ENCODE data around the gene RPL41. TPM values are rescaled to one million over a fixed set of nuclear protein-coding genes. Genes with fewer than 3 reads are reported as not detected.
"Not testable (repeated sequence)": the region's sequence is repeated elsewhere in the genome, so short reads cannot be mapped to it uniquely, and the experiment has no call there.

Gene RPL41
- total RNA-seq, 1 experiment from 2014 or later = 3,851 TPM

DNA sequence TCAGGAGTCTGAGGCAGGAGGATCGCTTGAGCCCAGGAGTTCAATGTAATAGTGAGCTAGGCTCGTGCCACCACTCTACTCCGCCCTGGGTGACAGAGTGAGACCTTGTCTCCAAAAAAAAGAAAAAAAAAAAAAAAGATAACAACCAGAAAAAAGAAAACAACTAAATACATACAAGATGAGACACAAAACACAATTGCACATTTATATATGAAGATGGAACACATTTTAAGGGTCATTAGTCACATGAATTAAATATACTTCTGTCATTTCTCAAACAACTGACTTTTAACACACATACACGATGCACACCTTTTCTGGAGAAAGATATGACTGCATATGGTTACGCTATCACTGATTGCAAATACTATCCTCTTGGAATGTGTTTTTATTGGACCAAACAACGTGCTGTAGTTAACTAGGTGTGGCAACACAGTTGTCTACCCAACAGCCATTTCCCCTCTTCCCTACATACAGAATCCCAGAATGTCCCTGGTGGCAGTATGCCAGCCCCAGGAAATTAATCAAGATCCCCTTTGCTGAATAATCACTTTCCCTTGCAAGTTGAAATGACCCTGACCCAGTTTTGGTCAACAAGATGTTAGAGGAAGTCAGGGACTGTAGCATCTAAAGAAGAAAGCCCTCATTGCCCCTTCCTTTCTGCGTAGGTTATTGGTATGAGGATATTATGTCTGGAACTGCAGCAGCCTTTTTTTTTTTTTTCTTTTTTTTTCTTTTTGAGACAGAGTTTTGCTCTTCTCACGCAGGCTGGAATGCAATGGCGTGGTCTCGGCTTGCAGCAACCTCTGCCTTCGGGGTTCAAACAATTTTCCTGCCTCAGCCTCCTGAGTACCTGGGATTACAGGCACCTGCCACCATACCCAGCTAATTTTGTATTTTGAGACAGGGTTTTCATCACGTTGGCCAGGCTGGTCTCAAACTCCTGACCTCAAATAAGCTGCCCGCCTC, 30.3 kb downstream of the RPL41 start:
- peak; percentile 72 for DNase-seq (ENCODE audit: low read depth)
- in situ Hi-C loops (cut with HindIII; ENCODE audit: low pct_unique_long_range_greater_than_20kb, low sequenced_read_pairs) = no loop called here

DNA sequence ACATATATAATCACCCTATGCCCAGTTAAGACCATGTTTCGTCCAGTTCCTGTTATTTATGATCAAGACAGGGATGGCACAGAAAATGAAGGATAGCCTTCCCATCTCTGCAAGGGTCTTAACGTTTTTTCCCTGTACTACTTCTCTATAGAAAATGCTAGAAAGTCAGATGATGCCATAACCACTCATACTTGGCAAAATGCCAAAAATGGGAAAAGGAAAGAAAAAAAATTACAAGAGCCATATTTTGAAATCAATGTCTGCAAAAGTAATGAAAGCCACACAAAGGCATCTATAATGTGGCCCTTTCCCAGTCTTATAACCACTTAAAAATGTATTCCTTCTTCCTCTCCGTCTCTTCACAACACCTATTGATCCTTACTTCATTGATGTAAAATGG, 34.1 kb downstream of the RPL41 start:
- no peak for DNase-seq (ENCODE audit: low read depth)
- in situ Hi-C loops (cut with HindIII; ENCODE audit: low pct_unique_long_range_greater_than_20kb, low sequenced_read_pairs) = no loop called here

DNA sequence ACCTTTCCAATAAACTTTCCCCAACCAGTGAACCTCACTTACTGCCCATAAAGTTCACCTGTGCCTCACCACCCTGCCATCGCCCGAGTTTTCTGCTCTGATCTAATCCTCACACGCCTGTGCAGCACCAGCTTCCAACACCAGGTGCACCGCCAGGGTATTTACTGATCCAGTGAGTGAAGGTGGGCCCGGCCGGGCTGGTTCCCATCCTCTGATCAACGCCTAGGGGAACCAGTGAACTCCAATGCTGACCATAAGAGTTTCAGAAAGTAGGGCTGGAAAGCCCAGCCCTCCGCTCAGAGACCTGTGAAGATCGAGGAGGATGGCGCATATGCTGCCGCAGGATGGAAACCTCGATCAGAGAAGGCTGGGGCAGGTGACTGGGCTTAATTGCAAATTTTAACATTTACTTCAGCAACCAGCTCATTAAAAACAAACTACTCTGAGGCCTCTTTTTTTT, 35.3 kb downstream of the RPL41 start:
- in situ Hi-C loops (cut with HindIII; ENCODE audit: low pct_unique_long_range_greater_than_20kb, low sequenced_read_pairs) = no loop called here
- peak; percentile 77 for DNase-seq (ENCODE audit: low read depth)

DNA sequence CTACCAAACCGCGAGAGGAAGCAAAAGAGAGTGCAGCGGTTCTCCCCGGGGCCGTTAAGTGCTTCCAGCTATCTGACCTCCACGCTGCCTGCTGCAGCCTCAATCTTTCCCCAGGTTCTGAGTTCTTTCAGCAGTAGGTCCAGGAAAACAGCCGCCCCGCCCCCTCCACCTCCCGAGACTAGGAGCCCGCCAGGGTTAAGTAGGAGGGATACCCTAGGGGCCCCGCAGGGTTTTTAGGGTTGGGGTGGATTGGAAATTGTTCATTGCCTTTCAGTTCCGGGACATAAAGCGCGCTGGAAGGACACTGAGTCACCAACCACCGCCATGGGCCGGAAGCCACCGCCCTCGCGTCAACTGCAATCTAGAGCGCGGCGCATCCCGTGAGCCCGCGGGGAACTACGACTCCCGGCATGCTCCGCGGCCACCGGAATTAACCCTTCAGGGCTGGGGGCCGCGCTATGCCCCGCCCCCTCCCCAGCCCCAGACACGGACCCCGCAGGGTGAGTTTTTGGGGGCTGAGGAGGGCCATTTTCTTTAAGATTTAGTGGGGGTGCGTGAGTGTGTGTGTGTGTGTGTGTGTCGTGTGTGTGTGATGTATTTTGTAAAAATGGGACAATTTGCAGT, 35.8 kb downstream of the RPL41 start, which contains the start of gene MYL6B:
MYL6B (plus strand) TSS at position 456 of the 624 bp plus-strand sequence. CDS start 1,332 bp downstream, outside the sequence.
- in situ Hi-C loops (cut with HindIII; ENCODE audit: low pct_unique_long_range_greater_than_20kb, low sequenced_read_pairs) = no loop called here
- DNase-seq (ENCODE audit: low read depth) = peak; percentile 88

DNA sequence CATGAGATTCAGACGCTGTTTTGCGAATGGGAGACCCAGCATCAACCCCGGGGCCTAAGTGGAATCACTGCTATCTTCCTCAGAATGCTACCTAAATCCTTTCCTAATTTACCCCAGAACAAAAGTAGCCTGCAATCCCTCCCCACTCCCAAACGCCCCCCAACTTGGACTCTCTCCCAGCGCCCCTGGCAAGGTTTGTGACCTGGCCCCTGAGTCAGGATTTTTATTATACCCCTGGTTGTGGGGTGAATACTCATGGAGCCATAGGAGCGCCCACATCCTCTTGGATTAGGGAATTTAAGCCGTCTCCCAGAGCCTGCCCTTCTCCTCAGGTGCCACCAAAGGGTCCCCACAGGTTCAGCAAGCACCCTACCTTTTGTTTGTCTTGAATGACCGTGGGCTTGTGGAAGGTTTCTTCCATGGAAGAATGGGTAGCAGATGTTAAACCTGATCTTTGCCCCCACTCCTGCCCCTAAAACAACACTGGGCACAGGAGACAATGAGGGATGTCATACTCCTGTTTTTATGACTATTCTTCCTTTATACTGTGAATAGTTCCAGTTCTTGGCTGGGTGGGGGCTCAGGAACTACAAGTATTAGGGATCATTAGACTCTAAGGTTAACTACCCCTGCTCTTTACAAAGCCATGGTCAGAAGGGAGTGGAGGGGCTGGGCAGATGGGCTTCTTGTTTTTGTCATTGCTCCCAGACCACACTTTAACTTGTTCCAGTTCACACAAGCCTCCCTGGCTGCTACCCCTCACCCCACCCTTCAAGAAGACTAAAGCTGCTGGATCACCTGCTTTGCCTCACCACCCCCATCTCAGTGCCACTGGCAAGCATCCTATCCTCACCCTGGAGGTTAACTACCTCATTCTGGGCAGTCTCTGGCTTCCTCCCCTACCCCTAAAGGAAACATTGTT, 36.6 kb downstream of the RPL41 start:
- in situ Hi-C loops (cut with HindIII; ENCODE audit: low pct_unique_long_range_greater_than_20kb, low sequenced_read_pairs) = no loop called here
- no peak for DNase-seq (ENCODE audit: low read depth)

DNA sequence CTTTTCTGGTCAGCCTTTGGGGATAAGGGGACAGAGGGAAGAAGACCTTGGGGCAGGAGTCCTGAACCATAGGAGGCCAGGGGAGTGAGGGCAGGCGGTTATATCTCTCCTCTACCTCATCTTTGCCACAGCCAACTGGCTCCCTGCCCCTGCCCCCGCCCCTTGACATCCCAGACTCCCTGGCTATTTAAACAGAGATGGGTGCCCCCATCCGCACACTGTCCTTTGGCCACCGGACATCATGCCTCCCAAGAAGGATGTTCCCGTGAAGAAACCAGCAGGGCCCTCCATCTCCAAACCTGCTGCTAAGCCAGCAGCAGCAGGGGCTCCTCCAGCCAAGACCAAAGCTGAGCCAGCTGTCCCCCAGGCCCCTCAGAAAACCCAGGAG, 37.2 kb downstream of the RPL41 start:
- in situ Hi-C loops (cut with HindIII; ENCODE audit: low pct_unique_long_range_greater_than_20kb, low sequenced_read_pairs) = no loop called here
- no peak for DNase-seq (ENCODE audit: low read depth)

DNA sequence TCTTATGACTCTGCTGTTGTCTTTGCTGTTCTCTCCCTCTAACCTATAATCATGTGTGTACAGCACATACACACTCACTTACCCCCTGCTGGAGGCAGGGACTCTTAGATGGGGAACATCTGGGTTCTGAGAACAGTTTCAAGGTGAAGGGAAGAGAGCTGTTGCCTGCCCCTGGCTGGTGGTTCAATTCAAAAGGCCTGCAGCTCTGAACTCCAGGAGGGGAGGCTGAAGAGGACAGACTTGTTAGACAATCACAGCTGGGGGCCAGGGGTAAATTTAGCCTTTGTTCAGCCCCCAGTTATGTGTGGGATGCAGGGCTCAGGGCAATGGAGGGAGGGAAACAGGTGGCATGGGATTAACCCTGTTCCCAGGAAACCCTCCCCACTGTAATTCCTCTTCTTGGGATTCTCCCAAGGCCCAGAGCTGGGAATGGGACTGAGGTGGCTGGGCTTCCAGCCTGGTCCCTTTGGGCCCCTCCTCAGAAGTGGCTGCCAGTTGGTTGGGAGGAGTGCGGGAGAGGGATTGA, 37.9 kb downstream of the RPL41 start:
- in situ Hi-C loops (cut with HindIII; ENCODE audit: low pct_unique_long_range_greater_than_20kb, low sequenced_read_pairs) = no loop called here
- no peak for DNase-seq (ENCODE audit: low read depth)

DNA sequence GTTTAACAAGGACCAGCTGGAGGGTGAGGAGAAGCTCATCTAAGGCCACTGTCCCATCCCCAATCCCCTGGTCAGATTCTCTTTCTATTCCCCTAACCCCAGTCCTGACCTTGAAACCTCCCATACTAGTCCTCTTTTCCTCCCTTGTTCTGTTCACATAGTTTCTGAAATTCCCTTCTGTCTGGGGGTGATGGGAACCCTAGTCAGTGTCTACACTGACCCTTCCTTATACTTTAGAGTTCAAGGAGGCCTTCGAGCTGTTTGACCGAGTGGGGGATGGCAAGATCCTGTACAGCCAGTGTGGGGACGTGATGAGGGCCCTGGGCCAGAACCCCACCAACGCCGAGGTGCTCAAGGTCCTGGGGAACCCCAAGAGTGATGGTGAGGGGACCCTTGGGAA, 38.4 kb downstream of the RPL41 start:
- in situ Hi-C loops (cut with HindIII; ENCODE audit: low pct_unique_long_range_greater_than_20kb, low sequenced_read_pairs) = no loop called here
- no peak for DNase-seq (ENCODE audit: low read depth)

DNA sequence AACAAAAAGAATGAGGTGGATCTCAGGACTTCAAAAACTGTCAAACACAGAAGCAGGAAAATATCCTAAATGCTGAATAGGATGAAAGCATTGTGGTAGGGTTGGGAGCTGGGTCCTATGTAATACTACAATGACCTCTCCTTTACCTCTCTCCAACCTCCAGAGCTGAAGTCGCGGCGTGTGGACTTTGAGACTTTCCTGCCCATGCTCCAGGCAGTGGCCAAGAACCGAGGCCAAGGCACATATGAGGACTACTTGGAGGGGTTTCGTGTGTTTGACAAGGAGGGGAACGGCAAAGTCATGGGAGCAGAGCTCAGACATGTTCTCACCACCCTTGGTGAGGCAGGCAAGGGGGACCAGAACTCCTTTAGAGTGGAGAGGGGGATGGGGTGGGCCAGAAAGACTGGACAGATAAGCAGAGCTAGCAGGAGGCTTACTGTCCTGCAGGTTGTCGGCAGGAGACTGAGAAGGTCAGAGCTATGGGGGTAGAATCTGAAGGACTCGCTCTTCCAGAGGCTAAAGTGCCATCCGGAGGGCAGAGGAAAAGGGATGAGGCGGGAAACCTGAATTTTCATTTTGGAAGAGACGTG, 38.9 kb downstream of the RPL41 start:
- DNase-seq (ENCODE audit: low read depth) = no peak
- in situ Hi-C loops (cut with HindIII; ENCODE audit: low pct_unique_long_range_greater_than_20kb, low sequenced_read_pairs) = no loop called here

DNA sequence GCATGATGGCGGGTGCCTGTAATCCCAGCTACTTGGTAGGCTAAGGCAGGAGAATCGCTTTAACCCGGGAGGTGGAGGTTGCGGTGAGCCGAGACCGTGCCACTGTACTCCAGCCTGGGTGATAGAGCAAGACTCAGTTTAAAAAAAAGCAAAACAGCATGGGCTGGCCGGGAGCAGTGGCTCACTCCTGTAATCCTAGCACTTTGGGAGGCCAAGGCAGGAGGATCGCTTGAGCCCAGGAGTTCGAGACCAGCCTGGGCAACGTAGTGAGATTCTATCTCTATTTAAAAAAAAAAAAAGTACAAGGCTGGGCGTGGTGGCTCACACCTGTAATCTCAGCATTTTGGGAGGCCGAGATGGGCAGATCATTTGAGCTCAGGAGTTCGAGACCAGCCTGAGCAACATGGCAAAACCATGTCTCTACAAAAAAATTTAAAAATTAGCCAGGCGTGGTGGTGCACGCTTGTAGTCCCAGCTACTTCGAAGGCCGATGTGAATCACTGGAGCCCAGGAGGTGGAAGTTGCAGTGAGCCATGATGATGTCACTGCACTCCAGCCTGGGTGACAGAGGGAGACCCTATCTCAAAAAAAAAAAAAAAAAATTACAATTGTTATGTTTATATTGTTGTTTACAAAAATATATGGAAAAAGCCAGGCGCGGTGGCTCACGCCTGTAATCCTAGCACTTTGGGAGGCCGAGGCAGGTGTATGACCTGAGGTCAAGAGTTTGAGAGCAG, 40.2 kb downstream of the RPL41 start:
- in situ Hi-C loops (cut with HindIII; ENCODE audit: low pct_unique_long_range_greater_than_20kb, low sequenced_read_pairs); DNase-seq (ENCODE audit: low read depth): not testable (repeated sequence)

DNA sequence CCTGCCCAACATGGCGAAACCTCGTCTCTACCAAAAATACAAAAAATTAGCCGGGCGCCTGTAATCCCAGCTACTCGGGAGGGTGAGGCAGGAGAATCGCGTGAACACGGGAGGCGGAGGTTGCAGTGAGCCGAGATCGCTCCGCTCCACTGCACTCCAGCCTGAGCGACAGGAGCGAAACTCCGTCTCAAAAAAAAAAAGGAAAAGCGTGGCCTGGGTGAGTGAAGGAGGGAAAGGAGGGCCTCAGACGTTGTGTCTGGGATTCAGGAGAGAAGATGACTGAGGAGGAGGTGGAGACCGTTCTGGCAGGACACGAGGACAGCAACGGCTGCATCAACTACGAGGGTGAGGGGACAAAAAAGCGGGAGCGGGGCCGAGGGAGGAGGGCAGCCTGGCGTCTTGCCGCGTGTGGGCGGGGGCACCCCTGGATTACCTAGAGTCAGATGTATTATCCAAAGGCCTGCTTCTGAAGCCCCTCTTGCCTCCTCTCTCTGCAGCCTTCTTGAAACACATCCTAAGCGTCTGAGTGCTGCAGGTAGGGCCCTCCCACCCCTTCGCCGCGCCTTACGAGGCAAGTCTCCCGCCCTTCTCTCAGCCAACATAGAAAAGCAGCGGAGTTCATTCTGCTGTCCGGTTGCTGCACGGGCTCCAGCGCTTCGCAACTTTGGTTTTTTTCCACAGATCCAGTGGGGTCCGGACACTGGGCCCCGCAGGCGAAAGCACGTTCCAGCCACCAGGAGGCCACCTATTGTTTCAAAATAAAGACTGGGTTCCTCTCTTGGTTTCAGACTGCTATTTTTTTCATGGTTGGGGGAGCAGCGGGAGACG, 41.0 kb downstream of the RPL41 start:
- in situ Hi-C loops (cut with HindIII; ENCODE audit: low pct_unique_long_range_greater_than_20kb, low sequenced_read_pairs) = no loop called here
- DNase-seq (ENCODE audit: low read depth) = peak; percentile 93

DNA sequence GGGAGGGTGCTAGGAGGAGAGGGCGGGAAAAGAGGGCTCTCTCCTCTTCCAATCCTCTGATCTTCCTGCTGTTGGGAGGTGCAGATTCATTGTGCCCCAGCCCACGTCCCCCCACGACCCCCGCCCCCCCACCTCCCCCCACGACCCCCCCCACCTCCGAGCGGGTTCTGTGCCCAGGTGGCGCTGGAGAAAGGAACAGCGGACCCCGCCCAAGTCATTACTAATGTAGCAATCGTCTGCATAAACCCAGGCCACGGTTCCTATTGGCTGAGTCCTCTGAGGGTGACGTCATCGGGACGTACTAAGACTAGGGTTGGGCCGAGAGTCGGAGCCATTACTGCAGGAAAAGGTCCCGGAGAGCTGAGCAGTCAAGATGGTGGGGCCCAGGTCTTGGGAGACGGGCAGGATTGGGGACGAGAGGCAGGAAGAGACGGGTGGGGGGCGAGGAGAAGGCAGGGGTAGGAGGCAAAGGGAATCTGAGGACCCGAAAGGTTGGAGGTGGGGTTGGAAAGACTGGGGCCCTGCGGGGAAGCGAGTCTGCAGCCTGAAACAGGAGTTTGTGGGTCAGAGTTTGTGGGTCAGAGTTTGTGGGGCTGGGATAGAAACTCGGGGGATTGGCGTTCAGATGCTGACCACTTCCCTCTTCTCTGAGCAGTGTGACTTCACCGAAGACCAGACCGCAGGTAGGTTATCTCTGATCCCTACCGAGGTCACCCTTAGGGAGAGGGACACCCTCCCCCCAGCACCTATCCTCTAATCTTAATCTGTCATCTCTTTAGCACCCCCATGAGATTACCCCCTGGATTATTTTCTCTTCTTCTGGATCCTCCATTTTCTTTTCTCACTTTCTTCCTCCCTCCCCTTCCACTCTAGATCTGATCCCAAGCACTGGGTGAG, 41.8 kb downstream of the RPL41 start, which contains the start of gene MYL6:
MYL6 (plus strand) TSS at position 331 of the 897 bp plus-strand sequence; CDS start at position 374, 43 bp downstream.
- in situ Hi-C loops (cut with HindIII; ENCODE audit: low pct_unique_long_range_greater_than_20kb, low sequenced_read_pairs) = no loop called here
- peak; percentile 93 for DNase-seq (ENCODE audit: low read depth)

DNA sequence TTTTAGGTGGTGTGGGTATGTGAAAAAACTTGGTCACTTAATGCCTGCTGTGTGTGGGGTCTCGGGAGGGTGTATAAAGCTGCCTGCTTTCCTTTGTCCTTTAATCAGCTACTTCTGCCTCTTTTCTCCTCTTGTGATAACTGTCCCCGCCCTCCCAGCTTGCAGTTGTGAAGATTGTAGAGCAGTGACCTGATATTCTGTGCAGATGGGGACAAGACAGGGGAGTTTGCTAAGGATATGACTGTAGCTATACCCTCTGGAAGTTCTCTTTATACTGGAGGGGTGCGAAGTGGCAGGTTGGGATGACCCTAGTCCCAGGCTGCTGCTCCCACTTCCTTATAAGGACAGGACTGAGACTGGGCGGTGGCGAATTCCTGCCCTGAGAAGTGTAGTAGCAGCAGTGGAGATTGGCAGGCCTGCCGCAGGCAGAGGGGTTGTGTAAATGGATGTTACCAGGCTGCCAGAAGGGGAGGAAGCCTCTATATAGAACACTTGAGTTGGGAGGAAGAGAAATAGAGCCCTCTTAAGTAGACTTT, 42.6 kb downstream of the RPL41 start:
- peak; percentile 65 for DNase-seq (ENCODE audit: low read depth)
- in situ Hi-C loops (cut with HindIII; ENCODE audit: low pct_unique_long_range_greater_than_20kb, low sequenced_read_pairs) = no loop called here

DNA sequence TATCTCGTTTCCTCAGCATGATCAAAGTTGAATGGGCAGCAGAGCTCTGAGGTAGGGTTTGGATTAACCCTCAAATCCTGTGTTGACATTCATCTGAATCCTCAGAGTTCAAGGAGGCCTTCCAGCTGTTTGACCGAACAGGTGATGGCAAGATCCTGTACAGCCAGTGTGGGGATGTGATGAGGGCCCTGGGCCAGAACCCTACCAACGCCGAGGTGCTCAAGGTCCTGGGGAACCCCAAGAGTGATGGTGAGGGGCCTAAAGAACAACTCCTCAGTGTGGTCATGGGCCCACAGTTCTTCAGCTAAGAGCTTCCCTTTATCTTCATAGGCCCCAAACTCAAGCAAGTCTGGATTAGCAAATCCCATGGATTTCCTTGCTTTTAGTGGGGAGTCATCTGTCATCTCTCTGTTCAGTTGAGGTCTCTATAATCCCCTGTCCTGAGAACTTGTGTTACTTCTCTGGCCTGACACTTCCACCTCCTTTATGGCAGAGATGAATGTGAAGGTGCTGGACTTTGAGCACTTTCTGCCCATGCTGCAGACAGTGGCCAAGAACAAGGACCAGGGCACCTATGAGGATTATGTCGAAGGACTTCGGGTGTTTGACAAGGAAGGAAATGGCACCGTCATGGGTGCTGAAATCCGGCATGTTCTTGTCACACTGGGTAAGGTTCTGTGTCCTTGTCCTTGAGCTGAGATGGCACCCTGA, 43.2 kb downstream of the RPL41 start:
- in situ Hi-C loops (cut with HindIII; ENCODE audit: low pct_unique_long_range_greater_than_20kb, low sequenced_read_pairs) = no loop called here
- DNase-seq (ENCODE audit: low read depth) = no peak

Measured in Caki2 (cell line).